HepG2 (cell line): ENCODE data around the gene DNAJB12. TPM values are rescaled to one million over a fixed set of nuclear protein-coding genes. Genes with fewer than 3 reads are reported as not detected.

Source experiments
- ARID5B ChIP-seq: IDR thresholded peaks from 2 replicates; pipeline ENCODE4 v1.4.0; 2020; ENCODE audit warnings: mild to moderate bottlenecking, missing genetic modification reagents
- BCL6 ChIP-seq: IDR thresholded peaks from 2 replicates; pipeline ENCODE4 v1.6.1; 2016; ENCODE audit warnings: missing genetic modification reagents, missing compliant biosample characterization
- CBX2 ChIP-seq, 2 experiments: fragments of 200-600 bp in 1 of 2; sonication (generic); formaldehyde crosslinking in 1 of 2; IDR thresholded peaks; 2 replicates each; pipeline versions ENCODE4 v1.7.0 to v1.8.1; 2018 to 2022; ENCODE audit warnings: low read depth in 2 of 2, low read length in 1 of 2, mild to moderate bottlenecking in 1 of 2, missing genetic modification reagents in 1 of 2
- CEBPZ ChIP-seq: IDR thresholded peaks from 2 replicates; pipeline ENCODE4 v1.6.1; 2012; ENCODE audit warnings: low read length, improper control_type of control experiment
- CHD4 ChIP-seq: fragments of 200-600 bp; sonication (generic); IDR thresholded peaks from 2 replicates; pipeline ENCODE4 v1.7.0; 2017; ENCODE audit warnings: mild to moderate bottlenecking, low read length, borderline replicate concordance
- ETV6 ChIP-seq: sonication (generic); formaldehyde crosslinking; conservative IDR thresholded peaks from 2 replicates; pipeline ENCODE4 v1.4.0; 2020; ENCODE audit warnings: missing genetic modification reagents
- HNF1B ChIP-seq: sonication (generic); formaldehyde crosslinking; IDR thresholded peaks from 2 replicates; pipeline ENCODE4 v1.5.1; 2020; ENCODE audit warnings: mild to moderate bottlenecking, moderate library complexity, missing genetic modification reagents
- IRX3 ChIP-seq: sonication (generic); formaldehyde crosslinking; IDR thresholded peaks from 2 replicates; pipeline ENCODE4 v1.8.1; 2023; ENCODE audit warnings: mild to moderate bottlenecking, low read depth, missing genetic modification reagents, borderline replicate concordance
- KAT7 ChIP-seq: IDR thresholded peaks from 2 replicates; pipeline ENCODE4 v1.6.1; 2018; ENCODE audit warnings: borderline replicate concordance, missing compliant biosample characterization
- MBD4 ChIP-seq: IDR thresholded peaks from 2 replicates; pipeline ENCODE4 v1.6.1; 2012; ENCODE audit warnings: low read length, inconsistent platforms, borderline replicate concordance
- MLLT10 ChIP-seq: sonication (generic); formaldehyde crosslinking; IDR thresholded peaks from 2 replicates; pipeline ENCODE4 v1.4.0; 2020; ENCODE audit warnings: missing genetic modification reagents
- NFIB ChIP-seq: sonication (generic); formaldehyde crosslinking; IDR thresholded peaks from 2 replicates; pipeline ENCODE4 v1.9.0; 2021; ENCODE audit warnings: missing genetic modification reagents, mild to moderate bottlenecking, borderline replicate concordance
- RBFOX2 ChIP-seq: fragments of 200-400 bp; formaldehyde crosslinking; IDR thresholded peaks from 2 replicates; pipeline ENCODE4 v1.6.1; 2017; ENCODE audit warnings: low read depth, mild to moderate bottlenecking, low read length
- SPEN ChIP-seq: sonication (generic); formaldehyde crosslinking; IDR thresholded peaks from 2 replicates; pipeline ENCODE4 v1.5.1; 2020; ENCODE audit warnings: low read depth, mild to moderate bottlenecking, missing genetic modification reagents
- STAG1 ChIP-seq: sonication (generic); formaldehyde crosslinking; IDR thresholded peaks from 2 replicates; pipeline ENCODE4 v1.4.0; 2020; ENCODE audit warnings: missing genetic modification reagents
- ZBTB2 ChIP-seq: sonication (generic); formaldehyde crosslinking; IDR thresholded peaks from 2 replicates; pipeline ENCODE4 v1.8.0; 2022; ENCODE audit warnings: low read depth, missing genetic modification reagents
- ZNF12 ChIP-seq: sonication (generic); formaldehyde crosslinking; IDR thresholded peaks from 2 replicates; pipeline ENCODE4 v1.5.0; 2020; ENCODE audit warnings: missing genetic modification reagents
- ZNF530 ChIP-seq: sonication (generic); formaldehyde crosslinking; IDR thresholded peaks from 2 replicates; pipeline ENCODE4 v1.5.0; 2020; ENCODE audit warnings: low read depth, mild to moderate bottlenecking, missing genetic modification reagents
- ZNF547 ChIP-seq: sonication (generic); formaldehyde crosslinking; IDR thresholded peaks from 2 replicates; pipeline ENCODE4 v1.5.1; 2020; ENCODE audit warnings: mild to moderate bottlenecking, missing genetic modification reagents
- ZNF879 ChIP-seq: sonication (generic); formaldehyde crosslinking; IDR thresholded peaks from 2 replicates; pipeline ENCODE4 v1.8.1; 2023; ENCODE audit warnings: missing genetic modification reagents
- polyA plus RNA-seq, 8 experiments: library from polyadenylated mRNA; depleted of rRNA in 3 of 8; stranded (reverse) in 7 of 8; unstranded in 1 of 8; fragments of >200 nt; fragmentation: Illumina TruSeq in 4 of 8; extraction: Trizol in 4 of 8; gene quantifications; 2 replicates each; pipeline versions ENCODE4 v1.2.1 to v1.2.3, GENCODE V29; 2011 to 2016; ENCODE audit warnings: low read depth in 4 of 8, missing spikeins in 1 of 8, mixed read lengths in 1 of 8; ENCODE audit not compliant: insufficient read depth in 1 of 8
- total RNA-seq, 5 experiments: library from RNA; depleted of rRNA; stranded (reverse); fragments of >200 nt; fragmentation: Illumina TruSeq; extraction: Trizol; gene quantifications; 2 replicates each; pipeline ENCODE4 v1.2.3, GENCODE V29; 2016; ENCODE audit warnings: low read depth in 1 of 5

Gene DNAJB12
- total and polyA plus RNA-seq, 2 of the 13 experiments (the other 11 are each of a cell fraction or from before 2014, with no cell fraction given): 10.8 to 18.2 TPM

DNA sequence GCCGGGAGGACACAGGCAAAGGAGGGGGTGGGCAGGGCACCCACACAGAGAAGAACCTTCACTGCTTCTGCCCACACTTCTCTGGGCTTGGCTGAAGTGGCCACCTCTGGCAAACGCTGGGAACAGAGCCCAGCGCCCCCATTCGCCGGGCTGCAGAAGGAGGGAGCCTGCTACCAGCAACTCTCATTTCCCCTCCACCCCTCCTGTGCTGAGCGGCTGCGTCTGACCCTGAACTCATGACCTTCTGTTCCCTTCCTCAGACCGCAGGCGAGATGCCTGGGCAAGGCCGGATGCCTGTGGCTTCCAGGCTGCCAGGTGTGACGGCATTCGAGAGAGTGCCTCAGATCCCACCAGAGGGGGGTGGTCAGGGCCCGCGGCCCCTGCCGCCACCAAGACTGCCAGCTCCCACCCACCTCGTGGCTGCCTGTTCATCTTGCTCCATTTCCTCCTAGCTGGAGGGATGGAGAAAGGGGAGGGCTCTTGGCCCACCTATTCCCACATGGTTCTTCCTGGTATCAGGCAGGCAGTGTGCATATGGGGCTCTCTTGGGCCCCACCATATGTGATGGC, 19.8 kb downstream of the DNAJB12 start (continued):
- TF ChIP-seq CEBPZ (no peak), ZNF879 (no peak), ZNF12 (CRISPR knock-in tag) (no peak), IRX3 (CRISPR knock-in tag) (no peak), ZNF547 (CRISPR knock-in tag) (no peak; the same call in 1 of the 2 replicates), RBFOX2 (peak; percentile 54; the same call in 1 of the 2 replicates), SPEN (no peak), STAG1 (CRISPR knock-in tag) (peak; percentile 53), MBD4 (no peak), ZNF530 (no peak), KAT7 (0 out of 2 replicates have a peak, but pooled peaks have one; percentile 31), ARID5B (CRISPR knock-in tag) (peak; percentile 88), CBX2 (IDR thresholded peaks at IDR 0.05; ENCODE audit: low read depth, low read length) (no peak), CBX2 (CRISPR knock-in tag; IDR thresholded peaks at IDR 0.05; ENCODE audit: low read depth) (no peak), MLLT10 (CRISPR knock-in tag) (no peak), CHD4 (no peak; the same call in 1 of the 2 replicates), ETV6 (CRISPR knock-in tag) (no peak), BCL6 (CRISPR knock-in tag) (peak; percentile 78), HNF1B (CRISPR knock-in tag) (0 out of 2 replicates have a peak, but pooled peaks have one; percentile 70), ZBTB2 (CRISPR knock-in tag) (no peak), NFIB (CRISPR knock-in tag) (no peak)
